Astrocyte of the cerebellum (primary cell): ENCODE measurements around the gene PPDPF.

ENCODE experiments used
- DNase-seq: peaks from one replicate; pipeline ENCODE4 v3.0.0-alpha.2; 2011; ENCODE audit warnings: low read depth
- H3K4me3 ChIP-seq: 2 replicates; pipeline ENCODE4 v1.5.1; 2011; ENCODE audit warnings: mild to moderate bottlenecking, low read depth, low read length, moderate library complexity
- in situ Hi-C: cut with HindIII; loops from 2 replicates; pipeline ENCODE4 v1.10.0; 2017; ENCODE audit warnings: low sequenced_read_pairs
- TF ChIP-seq, protein P1 (sequence below): IDR thresholded peaks from 2 replicates; pipeline ENCODE4 v1.5.1; 2012; ENCODE audit warnings: low read length, low read depth, moderate library complexity, mild to moderate bottlenecking; ENCODE audit errors: missing control alignments

PPDPF gene

DNA sequence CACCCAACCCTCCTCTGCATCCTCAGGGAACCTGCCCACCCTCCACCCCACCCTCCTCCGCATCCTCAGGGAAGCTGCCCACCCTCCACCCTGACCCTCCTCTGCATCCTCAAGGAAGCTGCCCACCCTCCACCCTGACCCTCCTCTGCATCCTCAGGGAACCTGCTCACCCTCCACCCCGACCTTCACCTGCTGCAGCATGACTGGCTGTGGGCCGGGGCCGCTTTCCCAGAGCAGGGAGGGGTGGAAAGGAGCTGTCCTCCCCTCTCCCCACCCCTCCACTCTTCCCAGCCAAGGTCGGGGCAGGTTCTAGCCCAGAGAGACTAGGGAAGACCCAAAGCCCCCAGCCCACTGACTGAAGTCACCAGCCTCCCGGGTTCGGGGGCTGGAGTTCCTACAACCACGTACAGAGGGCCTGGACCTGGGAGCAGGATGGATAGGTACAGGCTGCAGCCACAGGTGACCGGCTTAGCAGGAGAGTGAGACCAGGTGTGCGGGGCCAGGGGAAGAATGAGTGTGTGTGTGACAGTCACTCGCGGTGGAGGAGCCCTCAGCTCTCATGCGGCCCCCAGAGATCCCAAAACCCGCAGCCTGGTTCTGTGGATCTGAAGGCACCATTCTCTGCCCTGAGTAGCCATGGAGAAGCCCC lies 33.3 kb upstream of the PPDPF start:
- TF ChIP-seq, protein P1, sequence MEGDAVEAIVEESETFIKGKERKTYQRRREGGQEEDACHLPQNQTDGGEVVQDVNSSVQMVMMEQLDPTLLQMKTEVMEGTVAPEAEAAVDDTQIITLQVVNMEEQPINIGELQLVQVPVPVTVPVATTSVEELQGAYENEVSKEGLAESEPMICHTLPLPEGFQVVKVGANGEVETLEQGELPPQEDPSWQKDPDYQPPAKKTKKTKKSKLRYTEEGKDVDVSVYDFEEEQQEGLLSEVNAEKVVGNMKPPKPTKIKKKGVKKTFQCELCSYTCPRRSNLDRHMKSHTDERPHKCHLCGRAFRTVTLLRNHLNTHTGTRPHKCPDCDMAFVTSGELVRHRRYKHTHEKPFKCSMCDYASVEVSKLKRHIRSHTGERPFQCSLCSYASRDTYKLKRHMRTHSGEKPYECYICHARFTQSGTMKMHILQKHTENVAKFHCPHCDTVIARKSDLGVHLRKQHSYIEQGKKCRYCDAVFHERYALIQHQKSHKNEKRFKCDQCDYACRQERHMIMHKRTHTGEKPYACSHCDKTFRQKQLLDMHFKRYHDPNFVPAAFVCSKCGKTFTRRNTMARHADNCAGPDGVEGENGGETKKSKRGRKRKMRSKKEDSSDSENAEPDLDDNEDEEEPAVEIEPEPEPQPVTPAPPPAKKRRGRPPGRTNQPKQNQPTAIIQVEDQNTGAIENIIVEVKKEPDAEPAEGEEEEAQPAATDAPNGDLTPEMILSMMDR, result no peak
- DNase-seq, result no peak
- no peak overlapping the region for H3K4me3 ChIP-seq
- in situ Hi-C loops, result no loop called here

DNA sequence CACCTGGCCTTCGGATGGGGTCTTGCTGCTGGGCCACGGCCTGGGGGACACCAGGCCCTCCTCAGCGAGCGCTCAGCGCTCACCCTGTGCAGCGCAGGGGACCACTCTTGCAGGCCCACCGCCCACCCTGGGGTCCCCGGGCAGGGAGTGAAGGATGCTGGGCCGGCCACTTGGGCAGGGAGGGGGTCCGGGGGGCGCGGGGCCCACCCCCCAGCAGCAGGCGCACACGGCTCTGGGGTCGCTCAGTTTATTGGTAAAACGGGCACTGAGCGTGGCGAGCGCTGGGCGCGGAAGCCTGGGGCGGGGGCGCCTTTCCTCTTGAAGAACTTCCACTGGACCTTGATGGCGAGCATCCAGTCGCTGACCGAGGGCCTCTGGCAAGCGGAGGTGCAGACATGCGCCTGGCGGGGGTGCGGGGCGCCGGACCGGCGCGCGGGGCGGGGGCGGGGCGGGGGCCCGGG lies 32.8 kb upstream of the PPDPF start:
- H3K4me3 ChIP-seq, result no peak overlapping the region
- in situ Hi-C loops, result no loop called here
- TF ChIP-seq, protein P1, result no peak
- no peak for DNase-seq

DNA sequence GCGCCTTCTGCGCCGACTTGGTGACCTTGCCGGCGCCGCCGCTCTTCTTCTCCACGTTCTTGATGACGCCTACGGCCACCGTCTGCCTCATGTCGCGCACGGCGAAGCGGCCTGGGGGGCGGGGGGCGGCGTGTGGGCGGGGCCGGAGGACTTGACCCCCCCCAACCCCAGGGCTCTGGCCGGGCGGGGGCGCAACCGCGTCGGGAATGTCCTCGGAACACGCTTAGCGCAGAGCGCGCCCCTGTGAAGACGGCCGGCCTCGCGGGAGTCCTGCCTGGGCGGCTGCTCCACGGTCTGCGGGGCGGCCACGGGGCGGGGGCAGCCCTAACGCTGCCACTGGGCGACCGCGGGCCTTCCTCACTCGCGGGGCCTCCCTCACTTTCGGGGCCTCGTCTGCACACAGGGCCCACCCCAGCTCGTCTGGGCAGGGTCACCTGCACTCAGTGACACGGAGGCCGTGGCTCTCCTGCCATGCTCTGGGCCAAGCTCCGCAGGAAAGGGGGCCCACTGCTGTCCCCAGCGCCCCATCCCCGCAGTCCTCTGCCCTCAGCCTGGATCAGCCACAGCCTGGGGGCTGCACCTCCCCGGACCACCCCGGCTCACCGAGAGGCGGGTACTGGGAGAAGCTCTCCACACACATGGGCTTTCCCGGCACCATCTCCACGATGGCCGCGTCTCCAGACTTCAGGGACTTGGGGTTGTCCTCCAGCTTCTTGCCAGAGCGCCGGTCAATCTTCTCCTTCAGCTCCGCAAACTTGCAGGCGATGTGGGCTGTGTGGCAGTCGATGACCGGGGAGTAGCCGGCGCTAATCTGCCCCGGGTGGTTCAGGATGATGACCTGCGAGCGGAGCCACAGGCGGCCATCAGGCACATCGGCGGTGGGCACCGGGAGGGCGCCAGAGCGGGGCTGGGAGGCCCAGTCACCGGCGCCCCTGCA lies 32.0 kb upstream of the PPDPF start:
- TF ChIP-seq, protein P1, result no peak

DNA sequence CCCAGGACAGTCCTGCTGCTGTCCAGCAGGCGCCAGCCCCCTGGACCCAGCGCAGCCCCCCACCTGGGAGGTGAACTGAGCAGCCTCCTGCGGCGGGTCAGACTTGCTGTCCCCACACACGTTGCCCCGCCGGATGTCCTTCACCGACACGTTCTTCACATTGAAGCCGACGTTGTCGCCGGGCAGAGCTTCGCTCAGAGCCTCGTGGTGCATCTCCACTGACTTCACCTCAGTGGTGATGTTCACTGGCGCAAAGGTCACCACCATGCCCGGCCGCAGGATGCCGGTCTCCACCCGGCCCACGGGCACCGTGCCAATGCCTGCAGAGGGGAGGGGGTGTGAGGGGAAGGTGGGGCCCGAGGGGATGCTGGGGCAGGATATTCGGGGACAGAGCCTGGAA lies 30.1 kb upstream of the PPDPF start:
- in situ Hi-C loops, result no loop called here
- no peak for DNase-seq
- H3K4me3 ChIP-seq, result no peak overlapping the region
- TF ChIP-seq, protein P1, result no peak

More for the DNA sequence above, 32.0 kb upstream of the PPDPF start:
- in situ Hi-C loops, result no loop called here
- DNase-seq, result no peak
- no peak overlapping the region for H3K4me3 ChIP-seq

DNA sequence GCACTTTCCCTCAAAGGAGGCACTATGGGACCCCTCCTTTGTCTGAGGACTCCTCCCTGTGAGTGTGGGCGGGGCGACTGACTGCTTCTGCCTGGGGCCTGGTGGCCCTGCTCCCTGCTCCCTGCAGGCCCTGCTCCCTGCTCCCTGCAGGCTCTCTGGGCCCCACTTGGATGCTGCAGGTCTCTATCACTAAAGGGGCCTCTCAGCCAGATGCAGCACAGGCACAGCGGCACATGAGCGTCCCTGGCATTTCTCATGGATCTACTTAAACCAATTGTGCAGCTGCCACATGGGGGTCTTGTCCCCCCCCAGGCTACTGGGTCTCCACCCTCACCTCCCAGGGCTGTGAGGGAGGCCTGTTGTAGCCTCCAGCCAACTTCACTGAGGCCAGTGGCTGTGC lies 29.5 kb upstream of the PPDPF start:
- H3K4me3 ChIP-seq, result no peak overlapping the region
- no peak for DNase-seq
- TF ChIP-seq, protein P1, result no peak
- in situ Hi-C loops, result no loop called here

DNA sequence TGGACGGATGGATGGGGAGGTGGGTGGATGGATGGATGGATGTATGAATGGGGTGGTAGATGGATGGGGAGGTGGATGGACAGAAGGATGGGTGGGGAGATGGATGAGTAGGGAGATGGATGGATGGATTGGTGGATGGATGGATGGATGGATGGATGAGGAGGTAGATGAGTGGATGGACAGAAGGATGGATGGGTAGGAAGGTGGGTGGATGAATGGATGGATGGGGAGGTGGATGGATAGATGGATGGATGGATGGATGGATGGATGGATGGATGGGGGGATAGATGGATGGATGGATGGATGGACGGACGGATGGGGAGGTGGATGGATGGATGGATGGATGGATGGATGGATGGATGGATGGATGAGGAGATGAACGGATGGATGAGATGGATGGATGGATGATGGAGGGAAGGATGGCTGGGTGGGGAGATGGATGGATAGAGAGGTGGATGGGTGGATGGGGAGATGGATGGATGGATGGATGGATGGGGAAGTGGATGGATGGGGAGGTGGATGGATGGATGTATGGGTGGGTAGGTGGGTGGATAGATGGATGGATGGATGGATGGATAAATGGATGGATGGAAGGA lies 28.8 kb upstream of the PPDPF start:
- H3K4me3 ChIP-seq, result no peak overlapping the region
- no peak for DNase-seq
- in situ Hi-C loops, result no loop called here

More for the DNA sequence above, 28.8 kb upstream of the PPDPF start:
- TF ChIP-seq, protein P1, result no peak
